NCI-H146 treated with DMSO at 0.1 percent for 48 hours (cell line): ENCODE measurements around the gene CD55.

Experiments used
- DNase-seq: peaks from one replicate; lab custom pipeline; 2025; ENCODE audit not compliant: unreplicated experiment; lab: John Stamatoyannopoulos, UW

Gene CD55

GRCh38 chr1:207355513-207356295, 34.2 kb downstream of the CD55 start:
- DNase-seq: no peak

DNA sequence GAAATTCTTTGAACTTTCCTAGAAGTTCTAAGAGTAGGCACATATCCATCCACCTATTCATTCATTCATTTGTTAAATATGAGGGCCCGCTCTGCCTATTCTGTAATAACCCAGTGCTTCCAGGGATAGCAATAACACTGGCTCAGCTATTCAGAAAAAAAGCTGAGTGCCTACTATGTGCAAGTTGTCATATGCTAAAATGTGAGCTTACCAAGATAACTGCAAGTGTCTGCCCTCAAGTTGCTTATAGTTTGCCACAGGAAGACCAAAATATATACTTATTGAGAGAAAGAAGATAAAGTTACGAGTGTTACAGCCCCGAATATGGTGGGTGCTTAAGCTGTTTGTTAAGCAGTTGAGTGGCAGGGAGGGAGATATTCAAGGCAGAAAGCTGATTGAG, 39.6 kb downstream of the CD55 start:
- no peak for DNase-seq

- DNase-seq: no peak
These were observed 40.4 kb downstream of the CD55 start for GRCh38 chr1:207361889-207362288.

DNA sequence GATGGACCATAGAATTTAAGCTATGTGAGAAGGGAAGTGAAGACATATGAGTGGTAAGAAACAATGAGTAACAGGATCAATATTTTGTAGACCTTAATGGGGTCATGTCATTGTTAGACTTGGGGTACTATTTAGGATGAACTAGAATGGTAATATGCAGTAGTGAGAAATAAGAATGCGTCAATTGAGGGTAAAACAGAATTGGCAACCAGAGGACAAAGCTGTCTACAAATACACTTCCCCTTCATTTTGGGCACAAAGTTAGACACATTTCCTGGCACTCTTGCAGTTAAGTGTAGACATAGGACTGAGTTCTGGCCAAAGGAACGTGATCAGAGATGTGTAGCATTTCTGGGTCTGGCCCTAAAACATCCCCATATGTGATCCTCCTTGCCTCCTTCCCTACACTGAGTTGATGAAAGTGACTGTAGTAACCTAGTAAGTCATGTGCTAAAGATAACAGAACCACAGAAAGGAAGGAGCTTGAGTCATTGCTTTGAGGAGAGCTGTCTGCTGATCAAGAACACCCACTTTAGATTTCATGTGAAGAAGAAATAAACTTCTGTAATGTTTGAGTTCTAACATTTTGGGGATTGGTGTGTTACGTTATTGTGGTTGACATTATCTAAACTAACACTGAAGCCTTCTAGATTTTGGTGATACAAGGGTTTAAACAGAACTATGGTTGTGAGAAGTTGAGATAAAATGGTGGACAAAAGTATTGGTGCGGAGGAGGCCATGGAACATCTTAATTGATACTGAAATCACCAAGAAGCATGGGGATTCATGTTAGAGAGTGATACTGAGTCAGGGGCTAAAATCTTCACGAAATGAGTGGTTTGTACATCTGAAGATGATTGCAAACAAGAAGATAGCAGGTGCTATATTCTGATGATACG, 41.7 kb downstream of the CD55 start:
- no peak for DNase-seq

DNA sequence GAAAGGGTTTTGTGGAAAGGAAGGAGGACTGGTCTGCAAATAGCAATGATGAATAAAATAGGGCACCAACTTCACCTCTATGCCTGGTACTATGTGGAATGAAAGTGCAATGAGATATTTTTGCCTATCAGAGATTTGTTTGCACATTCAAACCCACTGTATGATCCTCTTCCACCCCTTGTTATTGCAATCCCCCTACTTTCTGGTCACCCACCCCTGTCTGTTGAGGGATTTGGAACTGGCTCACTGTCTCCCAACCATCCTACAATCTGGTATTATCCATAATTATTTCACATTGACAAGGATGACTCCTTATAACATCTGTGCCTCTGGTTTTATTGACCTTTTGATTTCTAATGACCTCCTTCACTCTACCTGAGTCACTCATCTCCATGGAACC, 42.4 kb downstream of the CD55 start:
- DNase-seq: no peak

DNA sequence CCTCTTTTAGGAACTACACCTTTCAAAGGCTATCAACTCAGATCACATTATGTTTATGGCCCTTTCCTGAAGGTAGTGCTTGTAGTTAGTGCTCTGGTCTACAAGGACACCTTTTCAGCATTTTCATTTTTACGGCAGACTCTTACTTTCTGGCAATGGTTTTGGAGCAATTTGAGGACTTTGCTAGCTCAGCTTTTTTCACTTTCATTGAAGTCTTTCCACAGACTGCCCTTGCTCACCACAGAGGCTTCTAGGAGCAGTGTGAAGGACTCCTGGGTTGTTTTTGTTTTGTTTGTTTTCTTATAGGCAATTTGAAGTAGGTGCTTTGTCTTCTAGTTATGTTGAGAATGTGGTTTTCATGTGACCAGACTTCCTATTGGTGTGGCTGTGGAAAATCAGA, 43.1 kb downstream of the CD55 start:
- DNase-seq: no peak

GRCh38 chr1:207365063-207365462, 43.6 kb downstream of the CD55 start:
- DNase-seq: no peak

DNA sequence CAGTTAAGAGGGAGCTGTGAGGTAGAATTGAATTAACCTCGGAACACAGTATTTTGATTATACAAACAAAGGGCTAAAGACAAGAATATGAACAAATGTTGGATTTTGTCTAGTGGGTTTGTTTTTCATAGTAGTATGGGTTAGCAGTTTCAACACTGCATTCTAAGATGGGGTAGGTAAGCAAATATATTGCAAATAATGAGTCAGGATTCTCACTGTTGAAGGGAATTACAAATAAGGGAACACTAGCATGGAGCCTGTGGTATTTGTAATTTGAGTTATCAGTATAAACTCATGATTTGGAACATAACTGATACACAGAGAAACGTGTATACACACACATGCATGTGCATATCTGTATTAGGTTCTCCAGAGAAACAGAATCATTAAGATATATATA, 44.5 kb downstream of the CD55 start:
- no peak for DNase-seq

DNA sequence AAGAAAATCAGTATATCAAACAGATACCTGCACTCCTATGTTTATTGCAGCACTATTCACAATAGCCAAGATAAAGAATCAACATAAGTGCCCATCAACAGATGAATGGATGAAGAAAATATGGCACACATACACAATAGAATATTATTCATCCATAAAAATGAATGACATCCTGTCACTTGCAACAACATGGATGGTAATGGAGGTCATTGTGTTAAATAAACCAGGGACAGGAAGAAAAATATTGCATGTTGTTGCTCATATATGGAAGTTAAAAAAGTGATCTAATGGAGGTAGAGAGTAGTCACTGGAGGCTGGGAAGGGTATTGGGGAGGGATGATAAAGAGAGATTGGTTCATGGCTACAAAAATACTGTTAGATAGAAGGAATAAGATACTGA, 67.2 kb downstream of the CD55 start:
- no peak for DNase-seq

- DNase-seq: no peak
These were observed 68.4 kb downstream of the CD55 start for GRCh38 chr1:207389728-207390464.

- no peak for DNase-seq
These were observed 72.1 kb downstream of the CD55 start for GRCh38 chr1:207393610-207394009.

- no peak for DNase-seq
These were observed 74.8 kb downstream of the CD55 start for GRCh38 chr1:207396168-207396746.

GRCh38 chr1:207397525-207397926, 76.0 kb downstream of the CD55 start:
- no peak for DNase-seq

DNA sequence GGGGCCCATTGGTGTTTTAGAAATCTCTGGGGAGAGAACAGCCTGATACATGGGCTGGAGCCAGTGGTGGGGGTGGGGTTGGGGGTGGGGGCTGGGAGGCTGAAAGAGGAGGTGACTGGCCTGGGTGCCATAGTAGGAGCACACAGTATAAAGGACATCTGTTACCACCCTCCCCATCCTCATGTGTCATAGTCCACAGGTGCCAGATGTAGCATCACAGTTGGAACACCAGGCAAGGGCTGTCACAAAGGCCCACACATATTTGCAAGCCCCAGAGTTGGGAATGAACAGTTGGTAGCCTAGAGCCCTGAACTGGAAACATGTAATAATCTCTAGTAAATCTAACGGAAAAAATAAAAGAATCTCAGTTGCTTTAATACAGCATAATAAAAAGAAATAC, 77.5 kb downstream of the CD55 start:
- DNase-seq: no peak

GRCh38 chr1:207401578-207401977, 80.1 kb downstream of the CD55 start:
- DNase-seq: no peak

- no peak for DNase-seq
These were observed 81.3 kb downstream of the CD55 start for GRCh38 chr1:207402744-207403143.

DNA sequence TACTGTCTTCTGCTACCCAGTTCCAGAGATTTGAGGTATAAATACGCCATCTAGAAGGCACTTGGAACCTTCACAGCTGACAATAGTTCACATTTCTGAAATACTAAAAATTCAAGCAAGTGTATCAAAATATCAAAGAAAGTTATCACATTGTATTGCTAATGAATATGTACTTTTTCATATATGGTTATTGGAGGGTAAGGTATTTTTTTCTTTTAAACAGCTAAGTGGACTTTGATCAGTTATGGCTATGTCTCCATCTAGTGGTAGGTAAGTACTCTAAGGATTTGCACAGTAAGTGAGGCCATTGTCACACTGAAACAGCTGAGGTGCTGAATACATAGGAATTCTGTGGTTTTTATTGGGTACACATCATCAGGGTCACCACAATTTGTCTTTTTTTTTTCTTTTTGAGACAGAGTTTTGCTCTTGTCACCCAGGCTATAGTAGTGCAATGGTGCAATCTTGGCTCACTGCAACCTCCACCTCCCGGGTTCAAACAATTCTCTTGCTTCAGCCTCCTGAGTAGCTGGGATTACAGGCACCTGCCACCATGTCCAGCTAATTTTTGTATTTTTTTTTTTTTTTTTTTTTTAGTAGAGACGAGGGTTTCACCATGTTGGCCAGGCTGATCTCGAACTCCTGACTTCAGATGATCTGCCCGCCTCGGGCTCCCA, 83.5 kb downstream of the CD55 start:
- DNase-seq: peak; percentile 45

GRCh38 chr1:207405814-207406213, 84.3 kb downstream of the CD55 start:
- DNase-seq: no peak

GRCh38 chr1:207407655-207408260, 86.3 kb downstream of the CD55 start:
- no peak for DNase-seq
